ENCODE data around the gene ZDHHC14.

ZDHHC14 gene

GRCh38 chr6:157468574-157468973, 87.6 kb downstream of the ZDHHC14 start:
- no peak overlapping the region for H3K4me3 ChIP-seq (ENCODE audit: low read length)
- no peaks in the 10 kb centered on the region for H4K20me1 ChIP-seq (ENCODE audit: control insufficient read depth, insufficient read depth, low read depth, low read length)
- no peaks in the 10 kb centered on the region for H3K9me3 ChIP-seq (ENCODE audit: control insufficient read depth, insufficient read depth, low read length)
- no peaks in the 10 kb centered on the region; the same call in 1 of the 2 replicates for H3K4me1 ChIP-seq (ENCODE audit: control insufficient read depth, low read length)
- H3K9me2 ChIP-seq (replicated peaks; ENCODE audit: control insufficient read depth, low read length): no peaks in the 10 kb centered on the region
- no peaks in the 10 kb centered on the region for H3K79me2 ChIP-seq (ENCODE audit: control insufficient read depth, low read length)
- H3K4me2 ChIP-seq (ENCODE audit: low read length): no peak overlapping the region
- H3K27me3 ChIP-seq (ENCODE audit: control insufficient read depth, low read length): no peaks in the 10 kb centered on the region
- TF ChIP-seq CTCF (IDR thresholded peaks at IDR 0.05; ENCODE audit: low read depth, low read length, poor library complexity, severe bottlenecking): no peak
- TF ChIP-seq EZH2phosphoT487 (IDR thresholded peaks at IDR 0.05; ENCODE audit: borderline replicate concordance, low read length): no peak
- no peak overlapping the region for H3K27ac ChIP-seq (ENCODE audit: low read depth, low read length)
- no peaks in the 10 kb centered on the region for H3K36me3 ChIP-seq (ENCODE audit: control insufficient read depth, low read length)
- H3F3A ChIP-seq (ENCODE audit: control insufficient read depth, insufficient read depth): no peaks in the 10 kb centered on the region

GRCh38 chr6:157469378-157469777, 88.4 kb downstream of the ZDHHC14 start:
- Histone ChIP-seq H3K4me2 (ENCODE audit: low read length) (no peak overlapping the region), H3K27me3 (ENCODE audit: control insufficient read depth, low read length) (no peaks in the 10 kb centered on the region), H3K9me2 (replicated peaks; ENCODE audit: control insufficient read depth, low read length) (no peaks in the 10 kb centered on the region), H3F3A (ENCODE audit: control insufficient read depth, insufficient read depth) (no peaks in the 10 kb centered on the region), H3K36me3 (ENCODE audit: control insufficient read depth, low read length) (no peaks in the 10 kb centered on the region), H3K27ac (ENCODE audit: low read depth, low read length) (no peak overlapping the region), H3K79me2 (ENCODE audit: control insufficient read depth, low read length) (no peaks in the 10 kb centered on the region), H4K20me1 (ENCODE audit: control insufficient read depth, insufficient read depth, low read depth, low read length) (no peaks in the 10 kb centered on the region), H3K9me3 (ENCODE audit: control insufficient read depth, insufficient read depth, low read length) (no peaks in the 10 kb centered on the region), H3K4me3 (ENCODE audit: low read length) (no peak overlapping the region), H3K4me1 (ENCODE audit: control insufficient read depth, low read length) (no peaks in the 10 kb centered on the region; the same call in 1 of the 2 replicates)
- TF ChIP-seq EZH2phosphoT487 (IDR thresholded peaks at IDR 0.05; ENCODE audit: borderline replicate concordance, low read length) (no peak), CTCF (IDR thresholded peaks at IDR 0.05; ENCODE audit: low read depth, low read length, poor library complexity, severe bottlenecking) (no peak)

- Histone ChIP-seq H3K4me1 (ENCODE audit: control insufficient read depth, low read length) (no peaks in the 10 kb centered on the region), H3K4me3 (ENCODE audit: low read length) (no peak overlapping the region), H3K27me3 (ENCODE audit: control insufficient read depth, low read length) (peaks cover 7% of the 10 kb centered on the region; the same call in 1 of the 2 replicates), H3K36me3 (ENCODE audit: control insufficient read depth, low read length) (no peaks in the 10 kb centered on the region), H3K79me2 (ENCODE audit: control insufficient read depth, low read length) (no peaks in the 10 kb centered on the region), H3K27ac (ENCODE audit: low read depth, low read length) (no peak overlapping the region), H4K20me1 (ENCODE audit: control insufficient read depth, insufficient read depth, low read depth, low read length) (no peaks in the 10 kb centered on the region), H3F3A (ENCODE audit: control insufficient read depth, insufficient read depth) (no peaks in the 10 kb centered on the region), H3K9me3 (ENCODE audit: control insufficient read depth, insufficient read depth, low read length) (no peaks in the 10 kb centered on the region), H3K9me2 (replicated peaks; ENCODE audit: control insufficient read depth, low read length) (no peaks in the 10 kb centered on the region), H3K4me2 (ENCODE audit: low read length) (no peak overlapping the region)
- TF ChIP-seq CTCF (IDR thresholded peaks at IDR 0.05; ENCODE audit: low read depth, low read length, poor library complexity, severe bottlenecking) (no peak), EZH2phosphoT487 (IDR thresholded peaks at IDR 0.05; ENCODE audit: borderline replicate concordance, low read length) (no peak)
Measured at GRCh38 chr6:157471077-157471686, 90.2 kb downstream of the ZDHHC14 start.
